Cardiac muscle cell (in vitro differentiated cells and primary cell): ENCODE data around the gene NRROS. TPM values are rescaled to one million over a fixed set of nuclear protein-coding genes. Genes with fewer than 3 reads are reported as not detected.

Source experiments
- DNase-seq, 2 donors: peaks; one replicate each; pipeline versions ENCODE4 v3.0.0 to v3.0.0-alpha.2; 2010 to 2017; ENCODE audit warnings: low read depth in 1 of 2, low spot score in 1 of 2
- H3K27ac ChIP-seq: fragments of 200-600 bp; sonication (generic); 2 replicates; pipeline ENCODE4 v1.5.1; 2016
- H3K27me3 ChIP-seq: fragments of 200-600 bp; sonication (generic); 2 replicates; pipeline ENCODE4 v1.6.0; 2016; ENCODE audit warnings: control low read depth
- H3K36me3 ChIP-seq: fragments of 200-600 bp; sonication (generic); 2 replicates; pipeline ENCODE4 v1.5.1; 2016; ENCODE audit warnings: control low read depth
- H3K4me1 ChIP-seq: fragments of 200-600 bp; sonication (generic); 2 replicates; pipeline ENCODE4 v1.8.1; 2017; ENCODE audit warnings: low read depth, mild to moderate bottlenecking, mixed run types
- H3K4me3 ChIP-seq: fragments of 200-600 bp; sonication (generic); 2 replicates; pipeline ENCODE4 v1.5.1; 2016; ENCODE audit warnings: mild to moderate bottlenecking
- H3K9me3 ChIP-seq: fragments of 200-600 bp; sonication (generic); 2 replicates; pipeline ENCODE4 v1.5.1; 2017; ENCODE audit warnings: low read depth, mild to moderate bottlenecking, control low read depth
- CTCF ChIP-seq: IDR thresholded peaks from 2 replicates; pipeline ENCODE4 v1.5.1; 2012; ENCODE audit warnings: low read depth, mild to moderate bottlenecking, low read length
- polyA plus RNA-seq: library from polyadenylated mRNA; unstranded; fragments of >200 nt; fragmentation: Nextera tagmentation; extraction: Ambion mirVana; gene quantifications from 2 replicates; pipeline ENCODE4 v1.2.1, GENCODE V29; 2016
- total RNA-seq: library from RNA; depleted of rRNA; stranded (reverse); fragments of >200 nt; gene quantifications from 2 replicates; pipeline ENCODE4 v1.2.3, GENCODE V29; 2016

NRROS gene
- total and polyA plus RNA-seq, 2 experiments from 2014 or later = 1.6 TPM; not detected in 1

- TF ChIP-seq CTCF = no peak
- DNase-seq = no peak
- no peak overlapping the region for H3K27ac ChIP-seq
- no peaks in the 10 kb centered on the region for H3K27me3 ChIP-seq
- H3K9me3 ChIP-seq = no peaks in the 10 kb centered on the region
- H3K4me1 ChIP-seq = no peaks in the 10 kb centered on the region
- H3K36me3 ChIP-seq = no peaks in the 10 kb centered on the region
- no peak overlapping the region for H3K4me3 ChIP-seq
Measured at GRCh38 chr3:196656213-196656612, 16.7 kb downstream of the NRROS start.

GRCh38 chr3:196659901-196660351 is 20.4 kb downstream of the NRROS start:
- Histone ChIP-seq H3K36me3 (no peaks in the 10 kb centered on the region), H3K27me3 (no peaks in the 10 kb centered on the region), H3K27ac (no peak overlapping the region), H3K9me3 (no peaks in the 10 kb centered on the region), H3K4me1 (no peaks in the 10 kb centered on the region), H3K4me3 (no peak overlapping the region)
- no peak for TF ChIP-seq CTCF
- DNase-seq = no peak

GRCh38 chr3:196660381-196661166 is 21.1 kb downstream of the NRROS start:
- Histone ChIP-seq H3K4me3 (no peak overlapping the region), H3K27ac (no peak overlapping the region), H3K27me3 (no peaks in the 10 kb centered on the region), H3K36me3 (no peaks in the 10 kb centered on the region), H3K9me3 (no peaks in the 10 kb centered on the region), H3K4me1 (no peaks in the 10 kb centered on the region)
- TF ChIP-seq CTCF = no peak
- DNase-seq = no peak

GRCh38 chr3:196661400-196661799 is 21.9 kb downstream of the NRROS start:
- H3K36me3 ChIP-seq = no peaks in the 10 kb centered on the region
- no peaks in the 10 kb centered on the region for H3K27me3 ChIP-seq
- H3K4me3 ChIP-seq = no peak overlapping the region
- no peak for DNase-seq
- no peak overlapping the region for H3K27ac ChIP-seq
- H3K9me3 ChIP-seq = no peaks in the 10 kb centered on the region
- H3K4me1 ChIP-seq = no peaks in the 10 kb centered on the region
- TF ChIP-seq CTCF = no peak

GRCh38 chr3:196662033-196662432 is 22.5 kb downstream of the NRROS start:
- no peak for TF ChIP-seq CTCF
- H3K27ac ChIP-seq = no peak overlapping the region
- no peak for DNase-seq

More at GRCh38 chr3:196662033-196662432, 22.5 kb downstream of the NRROS start:
- Histone ChIP-seq H3K27me3 (no peaks in the 10 kb centered on the region), H3K4me3 (no peak overlapping the region), H3K9me3 (no peaks in the 10 kb centered on the region), H3K4me1 (no peaks in the 10 kb centered on the region), H3K36me3 (no peaks in the 10 kb centered on the region)
